AG09309 (cell line): ENCODE data around the gene ZMIZ1.

Experiments
- DNase-seq: peaks from one replicate; pipeline ENCODE4 v3.0.0-alpha.2; 2010; ENCODE audit warnings: low read depth
- H3K4me3 ChIP-seq: 2 replicates; pipeline ENCODE4 v1.5.1; 2011; ENCODE audit warnings: mild to moderate bottlenecking, low read depth, low read length, moderate library complexity; ENCODE audit not compliant: control insufficient read depth
- TF ChIP-seq, protein P1 (sequence below): IDR thresholded peaks from 2 replicates; pipeline ENCODE4 v1.5.1; 2011; ENCODE audit warnings: mild to moderate bottlenecking, low read depth, low read length, inconsistent platforms; ENCODE audit not compliant: insufficient read depth, control insufficient read depth; ENCODE audit errors: missing control alignments

ZMIZ1 gene

GRCh38 chr10:79178070-79178576, 109.4 kb downstream of the ZMIZ1 start:
- no peak overlapping the region for H3K4me3 ChIP-seq
- DNase-seq = no peak
- TF ChIP-seq, protein P1, sequence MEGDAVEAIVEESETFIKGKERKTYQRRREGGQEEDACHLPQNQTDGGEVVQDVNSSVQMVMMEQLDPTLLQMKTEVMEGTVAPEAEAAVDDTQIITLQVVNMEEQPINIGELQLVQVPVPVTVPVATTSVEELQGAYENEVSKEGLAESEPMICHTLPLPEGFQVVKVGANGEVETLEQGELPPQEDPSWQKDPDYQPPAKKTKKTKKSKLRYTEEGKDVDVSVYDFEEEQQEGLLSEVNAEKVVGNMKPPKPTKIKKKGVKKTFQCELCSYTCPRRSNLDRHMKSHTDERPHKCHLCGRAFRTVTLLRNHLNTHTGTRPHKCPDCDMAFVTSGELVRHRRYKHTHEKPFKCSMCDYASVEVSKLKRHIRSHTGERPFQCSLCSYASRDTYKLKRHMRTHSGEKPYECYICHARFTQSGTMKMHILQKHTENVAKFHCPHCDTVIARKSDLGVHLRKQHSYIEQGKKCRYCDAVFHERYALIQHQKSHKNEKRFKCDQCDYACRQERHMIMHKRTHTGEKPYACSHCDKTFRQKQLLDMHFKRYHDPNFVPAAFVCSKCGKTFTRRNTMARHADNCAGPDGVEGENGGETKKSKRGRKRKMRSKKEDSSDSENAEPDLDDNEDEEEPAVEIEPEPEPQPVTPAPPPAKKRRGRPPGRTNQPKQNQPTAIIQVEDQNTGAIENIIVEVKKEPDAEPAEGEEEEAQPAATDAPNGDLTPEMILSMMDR = no peak

DNA sequence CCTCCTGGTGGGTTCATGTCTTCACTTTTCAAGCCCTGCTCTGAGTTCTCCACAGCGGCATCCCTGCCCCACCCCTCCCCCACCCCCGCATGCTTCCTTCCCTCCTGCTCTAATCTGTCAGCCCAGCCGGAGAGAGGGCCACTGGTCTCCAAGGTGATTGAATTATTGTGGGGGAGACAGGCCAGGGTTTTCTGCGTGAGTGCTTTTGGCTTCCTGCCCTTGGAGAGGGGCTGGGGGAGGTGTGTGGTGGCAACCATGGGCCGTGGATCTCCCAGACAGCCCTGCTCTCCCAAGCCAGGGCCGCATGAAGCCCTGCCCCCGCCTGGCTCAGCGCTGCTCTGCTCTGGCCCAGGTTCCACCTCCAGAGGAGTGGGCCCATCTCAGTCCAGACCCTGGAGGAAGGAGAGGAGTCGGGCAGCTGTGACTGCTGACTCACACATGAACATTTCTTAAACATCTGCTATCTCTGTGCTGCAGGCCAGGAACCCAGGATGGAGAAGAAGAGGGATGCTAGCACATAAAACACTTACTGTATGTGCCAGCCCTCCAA, 109.9 kb downstream of the ZMIZ1 start:
- DNase-seq = peak; percentile 53
- TF ChIP-seq, protein P1 = no peak
- no peak overlapping the region for H3K4me3 ChIP-seq

DNA sequence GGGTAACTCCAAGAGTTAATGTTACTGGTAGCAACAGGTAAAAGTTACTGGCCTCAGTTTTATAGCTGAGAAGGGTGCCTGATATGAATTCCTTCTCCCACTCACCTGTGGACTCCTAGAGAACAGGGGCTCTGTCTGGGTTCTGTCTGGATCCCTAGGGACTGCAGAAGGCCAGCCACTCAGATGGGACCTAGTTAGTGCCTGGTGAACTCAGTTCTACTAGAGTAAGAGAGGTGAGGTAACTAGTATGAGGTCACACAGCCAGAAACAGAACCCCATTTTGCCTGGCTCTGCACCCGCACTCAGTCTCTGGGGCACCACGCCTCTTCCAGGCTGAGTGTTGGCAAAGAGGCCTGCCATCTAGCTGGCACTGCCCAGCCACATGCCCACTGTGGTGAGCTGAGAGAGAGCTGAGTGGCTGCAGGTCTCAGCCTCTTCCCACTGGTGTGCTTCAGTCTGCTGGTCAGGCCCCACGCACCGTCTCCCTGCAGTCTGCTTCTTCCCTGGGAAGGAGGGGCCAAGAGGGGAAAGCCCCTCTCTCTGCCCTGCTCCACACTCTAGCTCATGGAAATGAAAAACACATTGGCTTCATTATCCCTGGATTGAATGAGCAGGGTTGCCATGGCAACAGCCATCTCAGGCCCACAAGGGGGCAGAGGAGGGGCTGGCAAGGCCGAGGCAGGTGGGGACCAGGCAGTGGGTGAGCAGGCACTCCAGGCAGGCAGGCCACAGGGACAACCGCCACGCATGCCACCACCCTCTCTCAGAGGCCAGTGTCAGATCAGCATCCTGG, 110.6 kb downstream of the ZMIZ1 start:
- no peak for DNase-seq
- TF ChIP-seq, protein P1 = peak; percentile 20
- H3K4me3 ChIP-seq = no peak overlapping the region

GRCh38 chr10:79179957-79180309, 111.2 kb downstream of the ZMIZ1 start:
- TF ChIP-seq, protein P1 = no peak
- no peak overlapping the region for H3K4me3 ChIP-seq
- DNase-seq = no peak

DNA sequence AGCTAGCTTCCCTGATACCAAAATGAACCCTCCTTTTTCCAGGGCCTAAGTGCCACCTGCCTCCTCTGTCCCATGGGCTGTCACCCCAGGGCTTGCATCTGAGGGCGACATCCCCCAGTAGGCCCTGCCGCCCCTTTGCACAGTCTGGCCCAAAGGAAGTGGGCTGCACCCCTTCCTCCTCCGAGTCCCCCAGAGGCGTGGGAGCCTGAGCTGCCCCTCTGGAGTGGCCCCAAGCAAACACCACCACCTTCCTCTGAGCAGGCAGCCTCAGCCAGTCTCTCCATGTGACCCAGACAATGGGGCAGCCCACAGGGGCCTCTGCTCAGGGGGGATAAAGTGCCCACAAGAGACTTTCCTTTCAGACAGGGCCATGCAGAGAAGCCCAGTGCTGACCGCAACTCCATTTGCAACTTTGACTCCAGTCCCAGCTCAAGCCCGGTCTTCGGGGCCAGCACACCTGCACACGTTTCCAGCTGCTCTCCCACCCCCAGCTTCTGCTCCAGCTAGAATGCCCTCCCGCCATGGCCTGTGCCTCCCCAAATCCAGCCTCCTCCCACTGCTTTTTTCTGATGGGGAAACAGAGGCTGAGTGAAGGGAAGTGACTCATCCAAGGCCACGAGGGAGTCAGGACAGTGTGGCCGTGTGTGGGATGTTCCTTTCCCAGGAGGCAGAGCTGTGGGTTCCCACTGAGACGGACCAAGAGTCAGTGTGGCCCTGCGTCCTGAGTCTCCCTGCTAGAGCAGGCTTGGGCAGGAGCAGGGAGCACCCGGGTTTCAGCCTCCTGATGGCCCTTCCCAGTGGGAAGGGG, 111.9 kb downstream of the ZMIZ1 start:
- no peak overlapping the region for H3K4me3 ChIP-seq
- DNase-seq = no peak
- TF ChIP-seq, protein P1 = no peak

- DNase-seq = no peak
- TF ChIP-seq, protein P1 = no peak
- no peak overlapping the region for H3K4me3 ChIP-seq
These were observed 112.5 kb downstream of the ZMIZ1 start for GRCh38 chr10:79181227-79181626.
